ENCODE data around the gene SPACA6. TPM values are rescaled to one million over a fixed set of nuclear protein-coding genes. Genes with fewer than 3 reads are reported as not detected.

SPACA6 gene
- total and polyA plus RNA-seq, 4 donors = 0.92 to 2.5 (median 1.3) TPM

- no peak overlapping the region for H3K4me3 ChIP-seq (ENCODE audit: low read depth in 1 of 3, low read length in 3 of 3)
- H3K9me3 ChIP-seq (ENCODE audit: control insufficient read depth in 4 of 4, low read length in 3 of 4) = no peaks in the 10 kb centered on the region
- no peak for TF ChIP-seq FOXA1 (IDR thresholded peaks at IDR 0.05)
- TF ChIP-seq, protein P1, sequence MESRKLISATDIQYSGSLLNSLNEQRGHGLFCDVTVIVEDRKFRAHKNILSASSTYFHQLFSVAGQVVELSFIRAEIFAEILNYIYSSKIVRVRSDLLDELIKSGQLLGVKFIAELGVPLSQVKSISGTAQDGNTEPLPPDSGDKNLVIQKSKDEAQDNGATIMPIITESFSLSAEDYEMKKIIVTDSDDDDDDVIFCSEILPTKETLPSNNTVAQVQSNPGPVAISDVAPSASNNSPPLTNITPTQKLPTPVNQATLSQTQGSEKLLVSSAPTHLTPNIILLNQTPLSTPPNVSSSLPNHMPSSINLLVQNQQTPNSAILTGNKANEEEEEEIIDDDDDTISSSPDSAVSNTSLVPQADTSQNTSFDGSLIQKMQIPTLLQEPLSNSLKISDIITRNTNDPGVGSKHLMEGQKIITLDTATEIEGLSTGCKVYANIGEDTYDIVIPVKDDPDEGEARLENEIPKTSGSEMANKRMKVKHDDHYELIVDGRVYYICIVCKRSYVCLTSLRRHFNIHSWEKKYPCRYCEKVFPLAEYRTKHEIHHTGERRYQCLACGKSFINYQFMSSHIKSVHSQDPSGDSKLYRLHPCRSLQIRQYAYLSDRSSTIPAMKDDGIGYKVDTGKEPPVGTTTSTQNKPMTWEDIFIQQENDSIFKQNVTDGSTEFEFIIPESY (IDR thresholded peaks at IDR 0.05) = no peak
- no peak for TF ChIP-seq NR2F2 (IDR thresholded peaks at IDR 0.05)
- TF ChIP-seq REST (IDR thresholded peaks at IDR 0.05) = no peak
- TF ChIP-seq GABPA (IDR thresholded peaks at IDR 0.05 in 1 of 2, conservative IDR thresholded peaks at IDR 0.05 in 1 of 2) = no peak
- no peak for TF ChIP-seq HNF4A (conservative IDR thresholded peaks at IDR 0.05)
- TF ChIP-seq ATF3 (IDR thresholded peaks at IDR 0.05) = no peak
- TF ChIP-seq SP1 (IDR thresholded peaks at IDR 0.05) = no peak
- no peak for TF ChIP-seq RAD21 (IDR thresholded peaks at IDR 0.05)
- TF ChIP-seq JUND (IDR thresholded peaks at IDR 0.05) = no peak
- no peak for TF ChIP-seq CTCF (IDR thresholded peaks at IDR 0.05; ENCODE audit: low read depth, low read length, missing input control)
- no peak for TF ChIP-seq HNF4G (IDR thresholded peaks at IDR 0.05)
- H3K27ac ChIP-seq (ENCODE audit: low read depth in 1 of 2, low read length in 2 of 2) = peak overlapping the region in 1 of 2 donors; percentile 5
- 67% methylated on average over 4 of the region's 4 CpGs for WGBS
- no peak for DNase-seq (ENCODE audit: low spot score)
- no peak overlapping the region for H3K9ac ChIP-seq (ENCODE audit: low read depth in 1 of 2, low read length in 2 of 2)
- H3K36me3 ChIP-seq (ENCODE audit: control insufficient read depth in 4 of 4, insufficient read depth in 3 of 4, low read depth in 1 of 4, low read length in 3 of 4) = no peaks in the 10 kb centered on the region
- H3K4me1 ChIP-seq (ENCODE audit: control insufficient read depth in 4 of 4, insufficient read depth in 4 of 4, low read length in 3 of 4) = peaks cover 0 to 3% (median 1%) of the 10 kb centered on the region in 4 donors
- H3K27me3 ChIP-seq (ENCODE audit: control insufficient read depth in 4 of 4, insufficient read depth in 4 of 4, low read length in 3 of 4) = no peaks in the 10 kb centered on the region
Measured at GRCh38 chr19:51652266-51652665, 40.9 kb upstream of the SPACA6 start.

- H3K36me3 ChIP-seq (ENCODE audit: control insufficient read depth in 4 of 4, insufficient read depth in 3 of 4, low read depth in 1 of 4, low read length in 3 of 4) = no peaks in the 10 kb centered on the region
- no peaks in the 10 kb centered on the region for H3K27me3 ChIP-seq (ENCODE audit: control insufficient read depth in 4 of 4, insufficient read depth in 4 of 4, low read length in 3 of 4)
- no peaks in the 10 kb centered on the region for H3K9me3 ChIP-seq (ENCODE audit: control insufficient read depth in 4 of 4, low read length in 3 of 4)
- H3K27ac ChIP-seq (ENCODE audit: low read depth in 1 of 2, low read length in 2 of 2) = no peak overlapping the region
- H3K4me3 ChIP-seq (ENCODE audit: low read depth in 1 of 3, low read length in 3 of 3) = no peak overlapping the region
- H3K4me1 ChIP-seq (ENCODE audit: control insufficient read depth in 4 of 4, insufficient read depth in 4 of 4, low read length in 3 of 4) = peaks cover 0 to 3% (median 1%) of the 10 kb centered on the region in 4 donors
- DNase-seq (ENCODE audit: low spot score) = no peak
- H3K9ac ChIP-seq (ENCODE audit: low read depth in 1 of 2, low read length in 2 of 2) = no peak overlapping the region
- 56% methylated on average over 2 of the region's 2 CpGs for WGBS
- no peak for TF ChIP-seq RAD21 (IDR thresholded peaks at IDR 0.05)
- TF ChIP-seq, protein P1 (IDR thresholded peaks at IDR 0.05) = no peak
- no peak for TF ChIP-seq HNF4G (IDR thresholded peaks at IDR 0.05)
- TF ChIP-seq TAF1 (conservative IDR thresholded peaks at IDR 0.05) = no peak
- TF ChIP-seq HNF4A (conservative IDR thresholded peaks at IDR 0.05) = no peak
- no peak for TF ChIP-seq GABPA (IDR thresholded peaks at IDR 0.05 in 1 of 2, conservative IDR thresholded peaks at IDR 0.05 in 1 of 2)
- TF ChIP-seq FOXA1 (IDR thresholded peaks at IDR 0.05) = no peak
- no peak for TF ChIP-seq NR2F2 (IDR thresholded peaks at IDR 0.05)
- TF ChIP-seq EGR1 (IDR thresholded peaks at IDR 0.05; ENCODE audit: low read depth in 2 of 2) = no peak
- TF ChIP-seq JUND (IDR thresholded peaks at IDR 0.05) = no peak
- TF ChIP-seq CTCF (IDR thresholded peaks at IDR 0.05; ENCODE audit: low read depth, low read length, missing input control) = no peak
- no peak for TF ChIP-seq RXRA (IDR thresholded peaks at IDR 0.05)
- TF ChIP-seq SP1 (IDR thresholded peaks at IDR 0.05) = no peak
- no peak for TF ChIP-seq ATF3 (IDR thresholded peaks at IDR 0.05)
Measured at GRCh38 chr19:51653162-51653561, 40.0 kb upstream of the SPACA6 start.
